ENCODE data around the gene PSMD7. TPM values are rescaled to one million over a fixed set of nuclear protein-coding genes. Genes with fewer than 3 reads are reported as not detected.

PSMD7 gene
- polyA plus RNA-seq, 1 donor from 2014 or later: 112 TPM

DNA sequence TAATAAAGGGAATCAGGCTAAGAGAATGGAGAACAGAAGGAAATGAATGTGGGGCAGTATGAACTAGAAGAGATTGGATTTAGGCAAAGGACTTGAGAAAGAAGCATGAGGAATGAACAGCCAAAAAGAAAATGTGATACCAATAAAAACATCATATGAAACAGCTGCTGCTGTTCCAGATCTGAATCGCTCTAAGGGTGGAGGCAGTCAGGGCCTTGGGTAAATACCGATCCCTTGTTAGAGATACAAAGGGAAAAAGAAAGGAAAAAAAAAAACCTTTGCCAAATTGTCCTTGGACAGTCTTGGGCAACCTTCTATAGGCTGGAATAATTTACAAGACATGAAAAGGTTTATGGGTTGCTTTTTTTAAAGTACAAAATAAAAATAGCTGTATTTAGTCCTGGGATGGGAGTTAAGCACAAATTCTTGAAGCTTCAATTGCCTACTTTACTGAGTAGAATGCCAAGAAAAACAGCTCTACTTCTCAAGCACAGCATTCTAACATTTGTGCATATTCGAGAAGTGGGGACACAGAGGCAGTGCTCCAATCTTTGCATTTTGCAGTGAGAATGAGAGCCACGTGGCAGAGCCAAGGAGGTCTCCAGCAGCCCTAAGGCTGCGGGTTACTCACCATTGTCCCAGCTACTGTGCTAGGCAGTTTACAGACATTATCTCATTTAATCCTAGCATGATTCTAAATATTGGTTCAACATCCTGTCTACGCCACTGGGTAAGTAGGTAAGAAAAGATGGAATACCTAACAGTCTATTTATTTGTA, 43.3 kb upstream of the PSMD7 start:
- H3K27ac ChIP-seq (ENCODE audit: low read length): no peak overlapping the region
- H3F3A ChIP-seq (ENCODE audit: insufficient read depth, low read length, poor library complexity, severe bottlenecking): no peaks in the 10 kb centered on the region
- no peaks in the 10 kb centered on the region for H4K20me1 ChIP-seq (ENCODE audit: insufficient read depth)
- no peaks in the 10 kb centered on the region for H3K36me3 ChIP-seq (ENCODE audit: insufficient read depth, low read length)
- H3K79me2 ChIP-seq (replicated peaks; ENCODE audit: insufficient read depth, low read length): no peaks in the 10 kb centered on the region
- H3K9me2 ChIP-seq (ENCODE audit: insufficient read depth, low read length): no peaks in the 10 kb centered on the region
- H2AFZ ChIP-seq (ENCODE audit: low read depth, low read length): no peak overlapping the region
- no peak overlapping the region for H3K4me2 ChIP-seq (ENCODE audit: low read length)
- TF ChIP-seq EP300 (conservative IDR thresholded peaks at IDR 0.05; ENCODE audit: poor library complexity, severe bottlenecking) (no peak), TAF1 (IDR thresholded peaks at IDR 0.05; ENCODE audit: low read depth) (no peak), POLR2AphosphoS5 (IDR thresholded peaks at IDR 0.05) (no peak), RAD21 (conservative IDR thresholded peaks at IDR 0.05) (no peak), EZH2 (IDR thresholded peaks at IDR 0.05; ENCODE audit: borderline replicate concordance, insufficient read depth, low read length, poor library complexity, severe bottlenecking) (no peak), MXI1 (conservative IDR thresholded peaks at IDR 0.05; ENCODE audit: poor library complexity, severe bottlenecking) (no peak), SMC3 (conservative IDR thresholded peaks at IDR 0.05; ENCODE audit: poor library complexity) (no peak)
- TF ChIP-seq, protein P1, sequence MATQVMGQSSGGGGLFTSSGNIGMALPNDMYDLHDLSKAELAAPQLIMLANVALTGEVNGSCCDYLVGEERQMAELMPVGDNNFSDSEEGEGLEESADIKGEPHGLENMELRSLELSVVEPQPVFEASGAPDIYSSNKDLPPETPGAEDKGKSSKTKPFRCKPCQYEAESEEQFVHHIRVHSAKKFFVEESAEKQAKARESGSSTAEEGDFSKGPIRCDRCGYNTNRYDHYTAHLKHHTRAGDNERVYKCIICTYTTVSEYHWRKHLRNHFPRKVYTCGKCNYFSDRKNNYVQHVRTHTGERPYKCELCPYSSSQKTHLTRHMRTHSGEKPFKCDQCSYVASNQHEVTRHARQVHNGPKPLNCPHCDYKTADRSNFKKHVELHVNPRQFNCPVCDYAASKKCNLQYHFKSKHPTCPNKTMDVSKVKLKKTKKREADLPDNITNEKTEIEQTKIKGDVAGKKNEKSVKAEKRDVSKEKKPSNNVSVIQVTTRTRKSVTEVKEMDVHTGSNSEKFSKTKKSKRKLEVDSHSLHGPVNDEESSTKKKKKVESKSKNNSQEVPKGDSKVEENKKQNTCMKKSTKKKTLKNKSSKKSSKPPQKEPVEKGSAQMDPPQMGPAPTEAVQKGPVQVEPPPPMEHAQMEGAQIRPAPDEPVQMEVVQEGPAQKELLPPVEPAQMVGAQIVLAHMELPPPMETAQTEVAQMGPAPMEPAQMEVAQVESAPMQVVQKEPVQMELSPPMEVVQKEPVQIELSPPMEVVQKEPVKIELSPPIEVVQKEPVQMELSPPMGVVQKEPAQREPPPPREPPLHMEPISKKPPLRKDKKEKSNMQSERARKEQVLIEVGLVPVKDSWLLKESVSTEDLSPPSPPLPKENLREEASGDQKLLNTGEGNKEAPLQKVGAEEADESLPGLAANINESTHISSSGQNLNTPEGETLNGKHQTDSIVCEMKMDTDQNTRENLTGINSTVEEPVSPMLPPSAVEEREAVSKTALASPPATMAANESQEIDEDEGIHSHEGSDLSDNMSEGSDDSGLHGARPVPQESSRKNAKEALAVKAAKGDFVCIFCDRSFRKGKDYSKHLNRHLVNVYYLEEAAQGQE (IDR thresholded peaks at IDR 0.05; ENCODE audit: borderline replicate concordance): no peak
- TF ChIP-seq, protein P2, sequence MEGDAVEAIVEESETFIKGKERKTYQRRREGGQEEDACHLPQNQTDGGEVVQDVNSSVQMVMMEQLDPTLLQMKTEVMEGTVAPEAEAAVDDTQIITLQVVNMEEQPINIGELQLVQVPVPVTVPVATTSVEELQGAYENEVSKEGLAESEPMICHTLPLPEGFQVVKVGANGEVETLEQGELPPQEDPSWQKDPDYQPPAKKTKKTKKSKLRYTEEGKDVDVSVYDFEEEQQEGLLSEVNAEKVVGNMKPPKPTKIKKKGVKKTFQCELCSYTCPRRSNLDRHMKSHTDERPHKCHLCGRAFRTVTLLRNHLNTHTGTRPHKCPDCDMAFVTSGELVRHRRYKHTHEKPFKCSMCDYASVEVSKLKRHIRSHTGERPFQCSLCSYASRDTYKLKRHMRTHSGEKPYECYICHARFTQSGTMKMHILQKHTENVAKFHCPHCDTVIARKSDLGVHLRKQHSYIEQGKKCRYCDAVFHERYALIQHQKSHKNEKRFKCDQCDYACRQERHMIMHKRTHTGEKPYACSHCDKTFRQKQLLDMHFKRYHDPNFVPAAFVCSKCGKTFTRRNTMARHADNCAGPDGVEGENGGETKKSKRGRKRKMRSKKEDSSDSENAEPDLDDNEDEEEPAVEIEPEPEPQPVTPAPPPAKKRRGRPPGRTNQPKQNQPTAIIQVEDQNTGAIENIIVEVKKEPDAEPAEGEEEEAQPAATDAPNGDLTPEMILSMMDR (IDR thresholded peaks at IDR 0.05; ENCODE audit: poor library complexity, severe bottlenecking): no peak
- no peaks in the 10 kb centered on the region for H3K9me3 ChIP-seq (ENCODE audit: low read length)
- H3K27me3 ChIP-seq (ENCODE audit: insufficient read depth, low read depth, low read length): no peaks in the 10 kb centered on the region
- H3K9ac ChIP-seq (ENCODE audit: low read length): no peak overlapping the region
- H3K4me3 ChIP-seq (ENCODE audit: low read length): no peak overlapping the region

DNA sequence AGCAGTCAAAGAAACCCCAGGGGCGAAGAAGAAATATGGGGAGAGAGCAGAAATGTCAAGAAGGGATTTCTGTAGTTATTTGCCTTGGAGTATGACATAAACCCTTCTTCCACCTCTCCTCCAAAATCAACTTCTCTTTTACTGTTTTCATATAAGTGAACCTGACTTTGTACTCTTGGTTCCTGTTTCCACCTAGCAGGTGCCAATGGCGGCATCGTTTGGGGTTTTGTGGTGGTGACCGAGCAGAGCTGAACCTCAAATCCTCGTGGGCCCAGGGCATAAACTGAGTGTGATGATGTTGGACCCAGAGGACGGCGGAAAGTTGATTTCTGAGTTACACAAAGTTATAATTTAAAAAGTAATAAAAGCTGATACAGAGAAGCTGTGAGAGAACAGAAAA, 39.6 kb upstream of the PSMD7 start:
- TF ChIP-seq EP300 (conservative IDR thresholded peaks at IDR 0.05; ENCODE audit: poor library complexity, severe bottlenecking): no peak
- TF ChIP-seq, protein P2 (IDR thresholded peaks at IDR 0.05; ENCODE audit: poor library complexity, severe bottlenecking): no peak
- TF ChIP-seq MXI1 (conservative IDR thresholded peaks at IDR 0.05; ENCODE audit: poor library complexity, severe bottlenecking): no peak
- TF ChIP-seq, protein P1 (IDR thresholded peaks at IDR 0.05; ENCODE audit: borderline replicate concordance): no peak
- TF ChIP-seq EZH2 (IDR thresholded peaks at IDR 0.05; ENCODE audit: borderline replicate concordance, insufficient read depth, low read length, poor library complexity, severe bottlenecking): no peak
- no peak for TF ChIP-seq POLR2AphosphoS5 (IDR thresholded peaks at IDR 0.05)
- no peak for TF ChIP-seq TAF1 (IDR thresholded peaks at IDR 0.05; ENCODE audit: low read depth)
- no peak for TF ChIP-seq RAD21 (conservative IDR thresholded peaks at IDR 0.05)
- TF ChIP-seq SMC3 (conservative IDR thresholded peaks at IDR 0.05; ENCODE audit: poor library complexity): no peak
- Histone ChIP-seq H3K27me3 (ENCODE audit: insufficient read depth, low read depth, low read length) (no peaks in the 10 kb centered on the region), H3K36me3 (ENCODE audit: insufficient read depth, low read length) (no peaks in the 10 kb centered on the region), H3K9ac (ENCODE audit: low read length) (no peak overlapping the region), H4K20me1 (ENCODE audit: insufficient read depth) (no peaks in the 10 kb centered on the region), H3K9me2 (ENCODE audit: insufficient read depth, low read length) (no peaks in the 10 kb centered on the region), H3K79me2 (replicated peaks; ENCODE audit: insufficient read depth, low read length) (no peaks in the 10 kb centered on the region), H2AFZ (ENCODE audit: low read depth, low read length) (no peak overlapping the region), H3K4me3 (ENCODE audit: low read length) (no peak overlapping the region), H3K4me2 (ENCODE audit: low read length) (no peak overlapping the region), H3F3A (ENCODE audit: insufficient read depth, low read length, poor library complexity, severe bottlenecking) (no peaks in the 10 kb centered on the region), H3K27ac (ENCODE audit: low read length) (no peak overlapping the region), H3K9me3 (ENCODE audit: low read length) (no peaks in the 10 kb centered on the region)

All from neural cell (in vitro differentiated cells).